B cell (primary cell): Measurements from ENCODE around the gene NWD2. TPM values are rescaled to one million over a fixed set of nuclear protein-coding genes. Genes with fewer than 3 reads are reported as not detected.

Source experiments
- ATAC-seq: fragments of 200-7000 bp; cut with Tn5 transposase; one replicate; pipeline ENCODE4 v1.10.0; 2021; ENCODE audit warnings: low read depth, mild to moderate bottlenecking, moderate number of reproducible peaks, moderate library complexity
- CTCF ChIA-PET: fragments of 350-600 bp; sonication (Branson Sonifier 250); formaldehyde crosslinking; loops from one replicate; lab custom pipeline; 2021; ENCODE audit warnings: antibody characterized with exemption, inconsistent platforms; lab: Charles Lee
- POLR2A ChIA-PET: fragments of 350-600 bp; sonication (Branson Sonifier 250); formaldehyde crosslinking; loops from one replicate; lab custom pipeline; 2021; ENCODE audit warnings: antibody characterized with exemption; lab: Charles Lee
- DNase-seq: peaks from one replicate; pipeline ENCODE4 v3.0.0; 2013
- H2AFZ ChIP-seq: 2 replicates; pipeline ENCODE4 v1.6.1; 2012; ENCODE audit warnings: mild to moderate bottlenecking, low read depth, low read length; ENCODE audit not compliant: insufficient read depth, poor library complexity, severe bottlenecking
- H3K27ac ChIP-seq, 2 donors: 1 replicate in 1 of 2; 2 replicates in 1 of 2; pipeline ENCODE4 v1.5.1; 2012 to 2013; ENCODE audit warnings: low read length in 2 of 2, mild to moderate bottlenecking in 2 of 2, moderate library complexity in 1 of 2
- H3K27me3 ChIP-seq, 4 experiments: fragments of 200-600 bp in 1 of 4; sonication (generic) in 1 of 4; replicated peaks in 1 of 4; 1 replicate in 2 of 4; 2 replicates in 2 of 4; pipeline versions ENCODE4 v1.6.1 to v1.7.0; 2013 to 2016; ENCODE audit warnings: low read length in 3 of 4, mild to moderate bottlenecking in 2 of 4, mixed read lengths in 1 of 4, moderate library complexity in 1 of 4; ENCODE audit not compliant: insufficient read depth in 4 of 4, control insufficient read depth in 3 of 4; ENCODE audit errors: control extremely low read depth in 1 of 4
- H3K36me3 ChIP-seq, 2 experiments: replicated peaks in 1 of 2; 1 replicate in 1 of 2; 2 replicates in 1 of 2; pipeline versions ENCODE4 v1.6.1 to v1.7.1; 2013; ENCODE audit warnings: low read length in 1 of 2; ENCODE audit not compliant: insufficient read depth in 2 of 2, control insufficient read depth in 1 of 2; ENCODE audit errors: control extremely low read depth in 1 of 2, extremely low read depth in 1 of 2
- H3K4me1 ChIP-seq, 2 donors: fragments of 200-600 bp in 1 of 2; sonication (generic) in 1 of 2; 1 replicate in 1 of 2; 2 replicates in 1 of 2; pipeline versions ENCODE4 v1.5.1 to v1.6.1; 2013 to 2017; ENCODE audit warnings: low read length in 2 of 2; ENCODE audit not compliant: control insufficient read depth in 2 of 2, insufficient read depth in 2 of 2
- H3K4me2 ChIP-seq: replicated peaks from 2 replicates; pipeline ENCODE3; 2012; ENCODE audit warnings: mild to moderate bottlenecking, low read depth, low read length; ENCODE audit not compliant: poor library complexity, severe bottlenecking
- H3K4me3 ChIP-seq, 5 experiments: fragments of 200-600 bp in 1 of 5; sonication (generic) in 1 of 5; 1 replicate in 3 of 5; 2 replicates in 2 of 5; pipeline versions ENCODE4 v1.5.1 to v1.7.0; 2011 to 2016; ENCODE audit warnings: low read length in 4 of 5, mild to moderate bottlenecking in 4 of 5, low read depth in 2 of 5, control low read depth in 1 of 5, moderate library complexity in 1 of 5; ENCODE audit not compliant: insufficient read depth in 1 of 5; ENCODE audit errors: control extremely low read depth in 1 of 5, extremely low read depth in 1 of 5
- H3K79me2 ChIP-seq: fragments of 200-600 bp; sonication (generic); one replicate; pipeline ENCODE4 v1.6.0; 2016; ENCODE audit warnings: low read length; ENCODE audit not compliant: control insufficient read depth, insufficient read depth
- H3K9ac ChIP-seq: fragments of 200-600 bp; sonication (generic); 2 replicates; pipeline ENCODE4 v1.6.1; 2017; ENCODE audit warnings: mild to moderate bottlenecking, low read length, moderate library complexity
- H3K9me3 ChIP-seq, 3 donors: one replicate each; pipeline versions ENCODE4 v1.6.1 to v1.7.1; 2013; ENCODE audit warnings: low read length in 2 of 3; ENCODE audit not compliant: control insufficient read depth in 2 of 3, insufficient read depth in 1 of 3; ENCODE audit errors: control extremely low read depth in 1 of 3
- H4K20me1 ChIP-seq: 2 replicates; pipeline ENCODE4 v1.6.0; 2012; ENCODE audit warnings: mild to moderate bottlenecking, low read length; ENCODE audit not compliant: insufficient read depth, control insufficient read depth, poor library complexity, severe bottlenecking
- H3K27ac Mint-ChIP-seq: one replicate; pipeline ENCODE4 v1.8.0; 2021; ENCODE audit warnings: mixed read lengths
- H3K27me3 Mint-ChIP-seq: one replicate; pipeline ENCODE4 v1.8.0; 2021; ENCODE audit warnings: mixed read lengths
- H3K4me1 Mint-ChIP-seq: one replicate; pipeline ENCODE4 v1.8.0; 2021; ENCODE audit warnings: mixed read lengths
- H3K4me3 Mint-ChIP-seq: one replicate; pipeline ENCODE4 v1.8.0; 2021; ENCODE audit warnings: mixed read lengths
- H3K9me3 Mint-ChIP-seq: one replicate; pipeline ENCODE4 v1.8.0; 2022; ENCODE audit warnings: mixed read lengths; ENCODE audit not compliant: insufficient read depth
- CTCF ChIP-seq: fragments of 200-600 bp; IDR thresholded peaks from one replicate; pipeline ENCODE4 v1.8.0; 2022; ENCODE audit warnings: antibody characterized with exemption, mild to moderate bottlenecking
- EZH2 ChIP-seq: IDR thresholded peaks from 2 replicates; pipeline ENCODE4 v1.6.1; 2012; ENCODE audit warnings: borderline replicate concordance, low read depth, mild to moderate bottlenecking, moderate library complexity, low read length; ENCODE audit not compliant: insufficient read depth, poor library complexity, severe bottlenecking
- WGBS: methylation state at CpG from one replicate; pipeline ENCODE4 v1.1.5; 2013; ENCODE audit warnings: missing lambda C conversion rate; ENCODE audit not compliant: insufficient coverage; 5-methylcytosine and 5-hydroxymethylcytosine counted together
- intact Hi-C: fragments of 100-400 bp; cut with micrococcal nuclease; formaldehyde crosslinking; loops from one replicate; pipeline ENCODE4 v1.10.0; 2022
- polyA plus RNA-seq: library from polyadenylated mRNA; depleted of rRNA; stranded (reverse); fragments of >200 nt; gene quantifications from 2 replicates; pipeline ENCODE4 v1.2.3, GENCODE V29; 2012
- total RNA-seq, 2 donors: library from RNA; stranded (reverse); fragments of 120-200 nt in 1 of 2; gene quantifications; 1 replicate in 1 of 2; 2 replicates in 1 of 2; pipeline versions ENCODE4 v1.2.3 to v1.2.4, GENCODE V29; 2013 to 2022

NWD2 gene
- total and polyA plus RNA-seq, 2 donors (not counting 1 experiment from before 2014, with no cell fraction given): not detected

GRCh38 chr4:37481547-37482122 is 237.1 kb downstream of the NWD2 start:
- H3K27ac Mint-ChIP-seq: no peak overlapping the region
- no peak overlapping the region for H3K9ac ChIP-seq
- H3K4me3 Mint-ChIP-seq: no peak overlapping the region
- peaks cover 0 to 3% (median under 1%) of the 10 kb centered on the region in 4 experiments for H3K27me3 ChIP-seq
- TF ChIP-seq EZH2: no peak
- no peaks in the 10 kb centered on the region for H4K20me1 ChIP-seq
- H3K27me3 Mint-ChIP-seq: peaks cover 24% of the 10 kb centered on the region
- CTCF ChIA-PET: no interaction called here
- DNase-seq: no peak
- peaks cover 3% of the 10 kb centered on the region for H3K4me1 Mint-ChIP-seq
- no peak overlapping the region for H3K4me3 ChIP-seq
- H2AFZ ChIP-seq: no peak overlapping the region
- no peak for ATAC-seq
- peaks cover 0 to 5% (median 0%) of the 10 kb centered on the region in 3 donors for H3K9me3 ChIP-seq
- no CpG with 5 or more reads among the region's 5 CpGs for WGBS
- POLR2A ChIA-PET: no interaction called here
- no peaks in the 10 kb centered on the region for H3K36me3 ChIP-seq
- H3K79me2 ChIP-seq: no peaks in the 10 kb centered on the region
- peaks cover 1% of the 10 kb centered on the region for H3K9me3 Mint-ChIP-seq
- peaks cover 0 to 4% of the 10 kb centered on the region in 2 donors for H3K4me1 ChIP-seq
- intact Hi-C loops: no loop called here
- H3K4me2 ChIP-seq: no peak overlapping the region
- H3K27ac ChIP-seq: no peak overlapping the region

GRCh38 chr4:37482236-37482913 is 237.8 kb downstream of the NWD2 start:
- TF ChIP-seq EZH2: no peak
- no peak for TF ChIP-seq CTCF
- H4K20me1 ChIP-seq: no peaks in the 10 kb centered on the region
- no peak overlapping the region for H3K9ac ChIP-seq
- no peaks in the 10 kb centered on the region for H3K36me3 ChIP-seq
- no peak overlapping the region for H3K4me3 Mint-ChIP-seq
- ChIA-PET CTCF (no interaction called here), POLR2A (no interaction called here)
- peaks cover 0 to 5% (median 0%) of the 10 kb centered on the region in 3 donors for H3K9me3 ChIP-seq
- H3K79me2 ChIP-seq: no peaks in the 10 kb centered on the region
- peaks cover 22% of the 10 kb centered on the region for H3K27me3 Mint-ChIP-seq
- intact Hi-C loops: no loop called here
- peaks cover 1% of the 10 kb centered on the region for H3K9me3 Mint-ChIP-seq
- H3K4me3 ChIP-seq: no peak overlapping the region
- ATAC-seq (no peak), DNase-seq (no peak)
- peaks cover 0 to 3% (median 0%) of the 10 kb centered on the region in 4 experiments for H3K27me3 ChIP-seq
- no peak overlapping the region for H2AFZ ChIP-seq
- H3K4me2 ChIP-seq: no peak overlapping the region
- H3K4me1 Mint-ChIP-seq: peaks cover 3% of the 10 kb centered on the region
- no peak overlapping the region for H3K27ac Mint-ChIP-seq
- H3K27ac ChIP-seq: no peak overlapping the region
- WGBS: 88% methylated on average over 1 of the region's 1 CpG
- H3K4me1 ChIP-seq: peaks cover 0 to 4% of the 10 kb centered on the region in 2 donors
